ENCODE results near the gene UST. TPM values are rescaled to one million over a fixed set of nuclear protein-coding genes. Genes with fewer than 3 reads are reported as not detected.

UST gene
- total RNA-seq, 1 experiment from 2014 or later, result 6.1 TPM

DNA sequence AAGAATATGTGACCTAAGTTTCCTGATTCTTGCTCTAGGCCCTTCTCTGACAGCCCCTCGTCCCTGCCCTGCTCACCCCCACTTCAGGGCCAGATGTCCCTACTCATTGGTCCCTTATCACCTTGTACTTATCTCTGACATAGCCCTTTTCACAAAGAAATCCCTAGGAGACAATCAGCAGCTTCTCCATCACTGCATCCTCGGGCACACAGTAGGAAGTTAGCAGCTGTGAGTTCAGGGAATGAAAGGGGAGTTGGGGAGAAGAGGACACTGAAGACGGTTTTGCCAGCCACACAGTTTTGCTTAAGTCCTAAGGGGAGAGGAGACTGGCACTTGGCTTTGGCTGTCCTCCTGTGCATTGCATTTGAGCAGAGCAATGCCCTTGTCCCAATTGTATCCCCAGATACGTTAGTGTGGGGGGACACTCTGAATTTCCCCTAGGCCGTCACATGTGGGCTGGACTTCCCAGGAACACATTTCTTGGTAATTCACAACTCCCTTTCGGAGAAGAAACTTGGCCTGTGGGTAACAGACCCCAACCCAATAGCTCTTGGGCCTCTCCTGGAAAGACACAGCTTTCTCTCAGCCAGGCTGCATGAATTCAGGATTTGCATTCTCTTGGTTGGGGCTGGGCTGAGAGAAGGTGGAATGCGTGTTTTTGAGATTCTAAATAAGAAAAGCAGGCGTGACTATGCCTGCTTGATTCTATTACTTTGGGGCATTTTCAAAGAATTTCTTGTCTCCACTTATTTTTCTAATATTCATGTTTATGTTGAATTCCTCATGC lies 177.6 kb downstream of the UST start:
- Histone ChIP-seq H3K9me3 (ENCODE audit: control insufficient read depth in 1 of 2, insufficient read depth in 1 of 2, low read depth in 1 of 2, low read length in 2 of 2) (no peaks in the 10 kb centered on the region), H2AFZ (ENCODE audit: low read depth, low read length, poor library complexity, severe bottlenecking) (no peak overlapping the region), H3K27me3 (ENCODE audit: insufficient read depth, low read length) (no peaks in the 10 kb centered on the region), H4K20me1 (ENCODE audit: insufficient read depth) (no peaks in the 10 kb centered on the region), H3K4me2 (ENCODE audit: low read length) (no peak overlapping the region), H3K9me2 (ENCODE audit: insufficient read depth) (no peaks in the 10 kb centered on the region; the same call in 1 of the 2 replicates), H3K79me2 (ENCODE audit: insufficient read depth, low read length) (no peaks in the 10 kb centered on the region), H3K27ac (ENCODE audit: low read depth, low read length) (no peak overlapping the region), H3K4me3 (replicated peaks in 1 of 2; ENCODE audit: low read depth in 1 of 2, low read length in 2 of 2) (no peak overlapping the region), H3K4me1 (ENCODE audit: control insufficient read depth in 1 of 2, insufficient read depth in 2 of 2, low read length in 2 of 2) (no peaks in the 10 kb centered on the region), H3K9ac (ENCODE audit: low read length) (no peak overlapping the region), H3K36me3 (ENCODE audit: control insufficient read depth in 1 of 2, insufficient read depth in 2 of 2, low read length in 2 of 2) (no peaks in the 10 kb centered on the region)
- TF ChIP-seq EGR1 (IDR thresholded peaks at IDR 0.05; ENCODE audit: low read depth), result no peak
- TF ChIP-seq TCF7L2 (IDR thresholded peaks at IDR 0.05; ENCODE audit: borderline replicate concordance, extremely low read depth, insufficient read depth, insufficient read length), result no peak
- TF ChIP-seq POLR2A (IDR thresholded peaks at IDR 0.05; ENCODE audit: borderline replicate concordance, extremely low read depth, insufficient read depth, insufficient read length), result no peak
- TF ChIP-seq EZH2phosphoT487 (IDR thresholded peaks at IDR 0.05; ENCODE audit: borderline replicate concordance), result no peak
- no peak for TF ChIP-seq SRF (IDR thresholded peaks at IDR 0.05; ENCODE audit: low read depth)
- TF ChIP-seq SP1 (IDR thresholded peaks at IDR 0.05; ENCODE audit: low read depth), result no peak
- TF ChIP-seq, protein P1, sequence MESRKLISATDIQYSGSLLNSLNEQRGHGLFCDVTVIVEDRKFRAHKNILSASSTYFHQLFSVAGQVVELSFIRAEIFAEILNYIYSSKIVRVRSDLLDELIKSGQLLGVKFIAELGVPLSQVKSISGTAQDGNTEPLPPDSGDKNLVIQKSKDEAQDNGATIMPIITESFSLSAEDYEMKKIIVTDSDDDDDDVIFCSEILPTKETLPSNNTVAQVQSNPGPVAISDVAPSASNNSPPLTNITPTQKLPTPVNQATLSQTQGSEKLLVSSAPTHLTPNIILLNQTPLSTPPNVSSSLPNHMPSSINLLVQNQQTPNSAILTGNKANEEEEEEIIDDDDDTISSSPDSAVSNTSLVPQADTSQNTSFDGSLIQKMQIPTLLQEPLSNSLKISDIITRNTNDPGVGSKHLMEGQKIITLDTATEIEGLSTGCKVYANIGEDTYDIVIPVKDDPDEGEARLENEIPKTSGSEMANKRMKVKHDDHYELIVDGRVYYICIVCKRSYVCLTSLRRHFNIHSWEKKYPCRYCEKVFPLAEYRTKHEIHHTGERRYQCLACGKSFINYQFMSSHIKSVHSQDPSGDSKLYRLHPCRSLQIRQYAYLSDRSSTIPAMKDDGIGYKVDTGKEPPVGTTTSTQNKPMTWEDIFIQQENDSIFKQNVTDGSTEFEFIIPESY (IDR thresholded peaks at IDR 0.05; ENCODE audit: extremely low read depth, insufficient replicate concordance, low read length), result no peak
- TF ChIP-seq YY1 (IDR thresholded peaks at IDR 0.05; ENCODE audit: extremely low read depth, insufficient replicate concordance, low read depth, low read length), result no peak
- TF ChIP-seq JUND (IDR thresholded peaks at IDR 0.05), result no peak
- TF ChIP-seq, protein P2, sequence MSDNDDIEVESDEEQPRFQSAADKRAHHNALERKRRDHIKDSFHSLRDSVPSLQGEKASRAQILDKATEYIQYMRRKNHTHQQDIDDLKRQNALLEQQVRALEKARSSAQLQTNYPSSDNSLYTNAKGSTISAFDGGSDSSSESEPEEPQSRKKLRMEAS (IDR thresholded peaks at IDR 0.05), result no peak
- TF ChIP-seq, protein P3, sequence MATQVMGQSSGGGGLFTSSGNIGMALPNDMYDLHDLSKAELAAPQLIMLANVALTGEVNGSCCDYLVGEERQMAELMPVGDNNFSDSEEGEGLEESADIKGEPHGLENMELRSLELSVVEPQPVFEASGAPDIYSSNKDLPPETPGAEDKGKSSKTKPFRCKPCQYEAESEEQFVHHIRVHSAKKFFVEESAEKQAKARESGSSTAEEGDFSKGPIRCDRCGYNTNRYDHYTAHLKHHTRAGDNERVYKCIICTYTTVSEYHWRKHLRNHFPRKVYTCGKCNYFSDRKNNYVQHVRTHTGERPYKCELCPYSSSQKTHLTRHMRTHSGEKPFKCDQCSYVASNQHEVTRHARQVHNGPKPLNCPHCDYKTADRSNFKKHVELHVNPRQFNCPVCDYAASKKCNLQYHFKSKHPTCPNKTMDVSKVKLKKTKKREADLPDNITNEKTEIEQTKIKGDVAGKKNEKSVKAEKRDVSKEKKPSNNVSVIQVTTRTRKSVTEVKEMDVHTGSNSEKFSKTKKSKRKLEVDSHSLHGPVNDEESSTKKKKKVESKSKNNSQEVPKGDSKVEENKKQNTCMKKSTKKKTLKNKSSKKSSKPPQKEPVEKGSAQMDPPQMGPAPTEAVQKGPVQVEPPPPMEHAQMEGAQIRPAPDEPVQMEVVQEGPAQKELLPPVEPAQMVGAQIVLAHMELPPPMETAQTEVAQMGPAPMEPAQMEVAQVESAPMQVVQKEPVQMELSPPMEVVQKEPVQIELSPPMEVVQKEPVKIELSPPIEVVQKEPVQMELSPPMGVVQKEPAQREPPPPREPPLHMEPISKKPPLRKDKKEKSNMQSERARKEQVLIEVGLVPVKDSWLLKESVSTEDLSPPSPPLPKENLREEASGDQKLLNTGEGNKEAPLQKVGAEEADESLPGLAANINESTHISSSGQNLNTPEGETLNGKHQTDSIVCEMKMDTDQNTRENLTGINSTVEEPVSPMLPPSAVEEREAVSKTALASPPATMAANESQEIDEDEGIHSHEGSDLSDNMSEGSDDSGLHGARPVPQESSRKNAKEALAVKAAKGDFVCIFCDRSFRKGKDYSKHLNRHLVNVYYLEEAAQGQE (IDR thresholded peaks at IDR 0.05; ENCODE audit: low read depth), result no peak
- TF ChIP-seq RAD21 (IDR thresholded peaks at IDR 0.05; ENCODE audit: low read depth), result no peak
- TF ChIP-seq CEBPB (IDR thresholded peaks at IDR 0.05; ENCODE audit: low read depth), result no peak
- CTCF ChIA-PET, result no interaction called here
- RAD21 ChIA-PET (ENCODE audit: low non-redundant PET in 1 of 2, low total read pairs in 2 of 2, uncharacterized antibody in 2 of 2, unreplicated experiment in 2 of 2), result no interaction called here
- POLR2A ChIA-PET, result no interaction called here
- intact Hi-C loops (cut with micrococcal nuclease), result no loop called here
- ATAC-seq, result no peak
- no TSS peak for BruUV-seq (replicated peaks)
- no peak for DNase-seq (ENCODE audit: low read depth, low spot score)
